Pancreas (tissue), 10 donors: ENCODE measurements around the gene WWOX. TPM values are rescaled to one million over a fixed set of nuclear protein-coding genes. Genes with fewer than 3 reads are reported as not detected.

ENCODE experiments used
- ATAC-seq, 4 donors: fragments of 200-7000 bp; cut with Tn5 transposase; one replicate each; pipeline versions ENCODE4 v1.8.0 to v1.9.1; 2020; ENCODE audit warnings: mild to moderate bottlenecking in 4 of 4, moderate library complexity in 4 of 4
- DNase-seq, 6 donors: peaks; one replicate each; pipeline ENCODE4 v3.0.0-alpha.2; 2020
- FAIRE-seq: peaks from 2 replicates; lab custom pipeline; 2012; peaks lifted over from hg19 to GRCh38; lab: Jason Lieb, UNC
- H3K27ac ChIP-seq, 4 donors: fragments of 200-600 bp; sonication (generic); 1 replicate in 3 of 4; 2 replicates in 1 of 4; pipeline versions ENCODE4 v1.5.0 to v1.8.0; 2020
- H3K27me3 ChIP-seq, 4 donors: fragments of 200-600 bp; one replicate each; pipeline ENCODE4 v1.8.0; 2021
- H3K36me3 ChIP-seq, 3 donors: fragments of 200-600 bp; sonication (generic) in 1 of 3; one replicate each; pipeline versions ENCODE4 v1.5.0 to v1.8.0; 2020 to 2021
- H3K4me1 ChIP-seq, 3 donors: fragments of 200-600 bp; one replicate each; pipeline ENCODE4 v1.8.0; 2021
- H3K4me3 ChIP-seq, 4 donors: fragments of 200-600 bp; sonication (generic) in 2 of 4; one replicate each; pipeline versions ENCODE4 v1.5.0 to v1.8.0; 2020 to 2021
- H3K9me3 ChIP-seq, 4 donors: fragments of 200-600 bp; one replicate each; pipeline ENCODE4 v1.8.0; 2021
- WGBS, 2 donors: extraction: QIAGEN DNeasy Blood & Tissue Kit; methylation state at CpG; one replicate each; pipeline ENCODE4 v1.1.7; 2013; 5-methylcytosine and 5-hydroxymethylcytosine counted together
- intact Hi-C, 3 donors: fragments of 100-400 bp; cut with DNase I; formaldehyde crosslinking; loops; one replicate each; pipeline versions ENCODE4 v1.11.1 to v1.14.2; 2022
- polyA plus RNA-seq, 2 donors: library from polyadenylated mRNA; stranded (reverse); fragments of 200-250 nt; gene quantifications; one replicate each; pipeline ENCODE4 v1.2.3, GENCODE V29; 2013
- total RNA-seq, 6 donors: library from RNA; stranded (reverse); fragmentation: NEBNext Ultra II Directional in 4 of 6; extraction: Animal tissue kit (Norgen Biotek cat#: 25700) in 4 of 6; gene quantifications; one replicate each; pipeline versions ENCODE4 v1.2.1 to v1.2.4, GENCODE V29; 2021 to 2023
- TF ChIP-seq, protein P1 (sequence below), 4 donors: fragments of 200-600 bp; sonication (generic) in 3 of 4; IDR thresholded peaks; one replicate each; pipeline versions ENCODE4 v1.5.0 to v1.8.0; 2021; ENCODE audit warnings: antibody characterized with exemption in 4 of 4
- donor health status: healthy with polysubstance abuse.
- donor health status: DM: no; HTN: no; CAD: no; lungs with moderate emphysema.
- donor health status: DM: no; HTN: no; CAD: no.
- donor health status: control.
- donor health status: control.
- donor health status: Bipolar disorder and iron deficiency.
- donor health status: DM: yes; HTN: yes; CAD: no.
- donor health status: DM: no; HTN: no; CAD: no.
- donor health status: DM: no; HTN: no; CAD: no.
- donor health status: DM: yes; HTN: yes; CAD: no.

WWOX gene
- total and polyA plus RNA-seq, 8 donors = 6.8 to 14.4 (median 10.8) TPM

- H3K27me3 ChIP-seq = no peaks in the 10 kb centered on the region
- DNase-seq (no peak), ATAC-seq (no peak), FAIRE-seq (no peak)
- H3K9me3 ChIP-seq = no peaks in the 10 kb centered on the region
- H3K4me3 ChIP-seq = no peak overlapping the region
- peaks cover 0 to 6% (median 0%) of the 10 kb centered on the region in 3 donors for H3K4me1 ChIP-seq
- WGBS, 2 donors = 87 to 91% methylated on average over 4 of the region's 4 CpGs
- H3K36me3 ChIP-seq = no peaks in the 10 kb centered on the region
- intact Hi-C loops = no loop called here
- no peak overlapping the region for H3K27ac ChIP-seq
- TF ChIP-seq, protein P1, sequence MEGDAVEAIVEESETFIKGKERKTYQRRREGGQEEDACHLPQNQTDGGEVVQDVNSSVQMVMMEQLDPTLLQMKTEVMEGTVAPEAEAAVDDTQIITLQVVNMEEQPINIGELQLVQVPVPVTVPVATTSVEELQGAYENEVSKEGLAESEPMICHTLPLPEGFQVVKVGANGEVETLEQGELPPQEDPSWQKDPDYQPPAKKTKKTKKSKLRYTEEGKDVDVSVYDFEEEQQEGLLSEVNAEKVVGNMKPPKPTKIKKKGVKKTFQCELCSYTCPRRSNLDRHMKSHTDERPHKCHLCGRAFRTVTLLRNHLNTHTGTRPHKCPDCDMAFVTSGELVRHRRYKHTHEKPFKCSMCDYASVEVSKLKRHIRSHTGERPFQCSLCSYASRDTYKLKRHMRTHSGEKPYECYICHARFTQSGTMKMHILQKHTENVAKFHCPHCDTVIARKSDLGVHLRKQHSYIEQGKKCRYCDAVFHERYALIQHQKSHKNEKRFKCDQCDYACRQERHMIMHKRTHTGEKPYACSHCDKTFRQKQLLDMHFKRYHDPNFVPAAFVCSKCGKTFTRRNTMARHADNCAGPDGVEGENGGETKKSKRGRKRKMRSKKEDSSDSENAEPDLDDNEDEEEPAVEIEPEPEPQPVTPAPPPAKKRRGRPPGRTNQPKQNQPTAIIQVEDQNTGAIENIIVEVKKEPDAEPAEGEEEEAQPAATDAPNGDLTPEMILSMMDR (IDR thresholded peaks at IDR 0.05) = no peak
Observed at GRCh38 chr16:78180349-78180748, 80.9 kb downstream of the WWOX start.

DNA sequence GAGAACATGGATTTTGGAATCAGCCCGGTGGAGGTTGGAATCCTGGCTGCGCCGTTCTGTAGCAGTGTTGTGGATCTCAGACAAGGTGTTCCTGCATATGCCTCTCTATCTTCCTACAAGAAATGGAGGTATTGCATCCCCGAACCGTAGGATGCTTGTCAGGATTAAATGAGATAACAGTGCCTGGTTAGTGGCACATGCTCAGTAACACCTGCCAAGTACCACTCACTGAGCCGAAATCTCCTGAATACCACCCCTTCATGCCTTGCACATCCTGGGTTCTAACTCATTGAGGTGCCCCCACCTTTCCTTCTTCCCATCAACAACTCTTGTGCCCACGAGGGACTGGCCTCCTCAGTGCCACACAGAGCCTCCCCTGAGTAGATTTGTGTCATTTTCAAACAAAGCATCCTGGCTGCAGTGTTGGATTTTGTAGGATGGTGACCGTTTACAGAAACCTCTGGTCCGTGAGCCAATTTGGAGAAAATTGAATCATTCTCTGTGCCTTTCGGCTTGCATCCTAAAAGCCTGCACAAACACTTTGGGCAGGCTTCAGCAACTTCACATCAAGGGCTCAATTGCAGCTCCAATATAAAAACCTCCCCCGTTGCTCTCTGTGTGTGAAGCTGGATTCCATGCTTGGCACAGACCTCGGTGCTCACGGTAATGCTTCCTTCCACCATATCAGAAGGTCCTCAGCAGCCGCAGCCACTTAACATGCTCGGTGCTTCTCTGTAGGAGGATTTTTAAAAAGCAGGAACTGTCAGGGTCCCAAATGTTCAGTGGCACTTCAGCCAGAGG, 84.2 kb downstream of the WWOX start:
- ATAC-seq = peak in 1 of 4 donors; percentile 46
- Histone ChIP-seq H3K36me3 (no peaks in the 10 kb centered on the region), H3K9me3 (no peaks in the 10 kb centered on the region), H3K4me1 (no peaks in the 10 kb centered on the region), H3K4me3 (no peak overlapping the region), H3K27ac (no peak overlapping the region), H3K27me3 (no peaks in the 10 kb centered on the region)
- intact Hi-C loops = no loop called here
- DNase-seq = no peak
- TF ChIP-seq, protein P1 (IDR thresholded peaks at IDR 0.05) = no peak
- no peak for FAIRE-seq
- 84 to 86% methylated on average over 15 of the region's 15 CpGs for WGBS, 2 donors

DNA sequence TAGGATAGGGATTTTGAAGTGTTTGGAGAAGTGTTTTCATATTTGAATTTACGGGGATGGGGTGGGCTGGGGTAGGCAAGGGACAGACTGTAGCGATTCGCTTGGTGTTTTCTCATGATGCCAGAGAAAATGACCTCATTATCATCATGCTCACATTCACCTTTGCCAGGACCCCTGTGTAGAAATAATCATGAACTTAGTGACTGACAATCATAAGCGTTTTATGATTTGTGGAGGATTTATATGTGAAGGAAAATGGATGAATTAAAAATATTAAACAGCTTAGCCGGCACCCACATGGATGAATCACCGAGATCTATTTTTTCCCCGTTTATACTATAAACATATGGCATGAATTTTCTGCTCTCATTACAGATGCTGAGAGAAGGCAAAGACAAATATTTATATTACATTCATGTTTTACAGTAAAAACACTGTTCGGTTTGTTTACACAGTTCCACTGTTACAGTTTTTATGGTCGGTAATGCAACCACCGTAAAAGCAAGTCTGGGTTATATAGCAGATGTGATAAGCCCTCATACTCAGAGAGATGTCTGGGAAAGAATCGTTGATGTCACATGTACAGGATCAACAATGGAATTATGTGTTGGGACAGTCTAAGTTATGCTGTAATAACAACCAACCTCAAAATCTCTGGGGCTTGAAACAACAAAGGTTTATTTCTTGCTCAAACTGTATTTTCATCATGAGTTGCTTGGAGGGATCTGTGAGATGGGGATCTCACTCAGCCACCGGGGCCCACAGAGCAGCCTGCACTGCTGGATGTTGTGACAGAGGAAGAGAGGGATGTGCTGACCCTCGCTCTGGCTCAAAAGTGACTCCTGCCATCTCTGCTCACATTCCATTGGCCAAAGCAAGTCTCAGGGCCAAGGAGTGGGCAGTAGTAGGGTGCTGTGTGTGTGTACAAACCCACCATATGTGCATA, 85.1 kb downstream of the WWOX start:
- DNase-seq (no peak), FAIRE-seq (peak; percentile 26), ATAC-seq (peak in 3 of 4 donors; percentile 22 to 73 (median 31))
- WGBS, 2 donors = 48 to 60% methylated on average over 13 of the region's 13 CpGs
- Histone ChIP-seq H3K27me3 (no peaks in the 10 kb centered on the region), H3K9me3 (no peaks in the 10 kb centered on the region), H3K27ac (no peak overlapping the region), H3K4me3 (no peak overlapping the region), H3K36me3 (no peaks in the 10 kb centered on the region), H3K4me1 (no peaks in the 10 kb centered on the region)
- intact Hi-C loops = no loop called here
- TF ChIP-seq, protein P1 (IDR thresholded peaks at IDR 0.05) = no peak

DNA sequence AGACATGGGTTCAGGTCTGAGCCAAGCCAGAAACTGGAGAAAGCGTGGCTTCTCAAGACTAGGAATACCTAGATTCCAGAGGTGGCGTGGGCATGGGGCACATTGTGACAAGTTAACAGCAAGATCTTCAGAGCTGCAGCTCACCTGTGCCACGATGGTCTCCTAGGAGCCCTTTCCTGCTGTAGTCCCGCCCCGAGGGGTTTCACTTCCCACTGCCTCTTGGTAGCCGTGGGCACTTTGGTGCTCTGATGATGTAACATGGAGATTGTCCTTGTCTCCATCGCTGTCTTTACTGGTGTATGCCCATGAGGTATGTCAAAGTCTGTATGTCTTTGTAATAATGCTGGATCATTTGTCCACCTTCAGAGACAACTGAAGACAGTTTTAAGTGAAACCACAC, 89.7 kb downstream of the WWOX start:
- WGBS, 2 donors = 86 to 95% methylated on average over 7 of the region's 7 CpGs
- intact Hi-C loops = no loop called here
- Histone ChIP-seq H3K4me3 (no peak overlapping the region), H3K9me3 (no peaks in the 10 kb centered on the region), H3K4me1 (no peaks in the 10 kb centered on the region), H3K27me3 (no peaks in the 10 kb centered on the region), H3K36me3 (no peaks in the 10 kb centered on the region), H3K27ac (no peak overlapping the region)
- DNase-seq (no peak), FAIRE-seq (no peak), ATAC-seq (no peak)
- TF ChIP-seq, protein P1 (IDR thresholded peaks at IDR 0.05) = no peak
